Measurements from ENCODE around the gene MLXIP. TPM values are rescaled to one million over a fixed set of nuclear protein-coding genes. Genes with fewer than 3 reads are reported as not detected.

The MLXIP gene
- total RNA-seq, 4 donors from 2014 or later: 99.5 to 302 (median 151) TPM

DNA sequence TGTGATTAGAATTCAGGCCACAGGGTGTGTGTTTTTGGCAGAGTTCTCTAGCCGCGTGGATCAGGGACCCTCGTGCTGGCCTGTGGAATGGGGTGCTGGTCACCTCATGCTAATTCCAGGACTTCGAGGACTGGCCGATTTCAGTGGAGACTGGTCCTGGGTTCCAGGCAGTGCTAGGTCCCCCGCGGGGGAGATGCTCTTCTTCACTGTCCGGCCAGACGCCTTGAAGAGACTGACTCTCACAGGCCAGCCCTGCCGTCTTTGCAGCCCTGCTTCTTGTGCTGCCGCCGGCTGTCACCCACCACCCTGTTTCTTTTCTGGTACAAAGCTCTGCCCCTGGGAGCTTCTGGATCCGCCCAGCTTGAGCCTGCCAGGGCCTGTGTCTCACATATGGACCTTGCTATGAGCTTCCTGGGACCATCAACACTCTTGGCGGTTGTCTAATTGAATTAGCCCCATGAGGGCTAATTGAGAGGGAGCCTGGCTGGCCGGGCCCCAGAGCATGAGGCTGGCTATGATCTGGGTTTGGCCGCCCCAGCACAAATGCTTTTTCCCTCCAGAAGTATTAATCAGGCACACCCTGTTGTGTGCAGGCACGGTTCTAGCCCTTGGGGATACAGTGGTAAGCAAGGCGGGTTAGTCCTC, 8.2 kb downstream of the MLXIP start:
- intact Hi-C loops (cut with DNase I; ENCODE audit: low total_unique reads) (no loop called here), in situ Hi-C loops (cut with MboI; ENCODE audit: low pct_ligation_motif_present in 1 of 4, low pct_unique_long_range_greater_than_20kb in 1 of 4, low sequenced_read_pairs in 3 of 4) (no loop called here)
- 48 to 60% methylated on average over 1 to 13 of the region's 18 CpGs for WGBS, 2 donors (ENCODE audit: low coverage in 1 of 2)
- no peak for DNase-seq
- no peak for TF ChIP-seq POLR2AphosphoS5 (IDR thresholded peaks at IDR 0.05)
- TF ChIP-seq POLR2A (IDR thresholded peaks at IDR 0.05): no peak
- TF ChIP-seq, protein P1, sequence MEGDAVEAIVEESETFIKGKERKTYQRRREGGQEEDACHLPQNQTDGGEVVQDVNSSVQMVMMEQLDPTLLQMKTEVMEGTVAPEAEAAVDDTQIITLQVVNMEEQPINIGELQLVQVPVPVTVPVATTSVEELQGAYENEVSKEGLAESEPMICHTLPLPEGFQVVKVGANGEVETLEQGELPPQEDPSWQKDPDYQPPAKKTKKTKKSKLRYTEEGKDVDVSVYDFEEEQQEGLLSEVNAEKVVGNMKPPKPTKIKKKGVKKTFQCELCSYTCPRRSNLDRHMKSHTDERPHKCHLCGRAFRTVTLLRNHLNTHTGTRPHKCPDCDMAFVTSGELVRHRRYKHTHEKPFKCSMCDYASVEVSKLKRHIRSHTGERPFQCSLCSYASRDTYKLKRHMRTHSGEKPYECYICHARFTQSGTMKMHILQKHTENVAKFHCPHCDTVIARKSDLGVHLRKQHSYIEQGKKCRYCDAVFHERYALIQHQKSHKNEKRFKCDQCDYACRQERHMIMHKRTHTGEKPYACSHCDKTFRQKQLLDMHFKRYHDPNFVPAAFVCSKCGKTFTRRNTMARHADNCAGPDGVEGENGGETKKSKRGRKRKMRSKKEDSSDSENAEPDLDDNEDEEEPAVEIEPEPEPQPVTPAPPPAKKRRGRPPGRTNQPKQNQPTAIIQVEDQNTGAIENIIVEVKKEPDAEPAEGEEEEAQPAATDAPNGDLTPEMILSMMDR (IDR thresholded peaks at IDR 0.05): no peak
- TF ChIP-seq EP300 (IDR thresholded peaks at IDR 0.05; ENCODE audit: low read depth): no peak
- Histone ChIP-seq H3K4me3 (peak overlapping the region in 1 of 4 donors; percentile 1), H3K27me3 (no peaks in the 10 kb centered on the region), H3K9me3 (no peaks in the 10 kb centered on the region), H3K36me3 (no peaks in the 10 kb centered on the region), H3K4me1 (peaks cover 73 to 100% (median 96%) of the 10 kb centered on the region in 4 donors), H3K27ac (peak overlapping the region; percentile 71 to 95 (median 92))

DNA sequence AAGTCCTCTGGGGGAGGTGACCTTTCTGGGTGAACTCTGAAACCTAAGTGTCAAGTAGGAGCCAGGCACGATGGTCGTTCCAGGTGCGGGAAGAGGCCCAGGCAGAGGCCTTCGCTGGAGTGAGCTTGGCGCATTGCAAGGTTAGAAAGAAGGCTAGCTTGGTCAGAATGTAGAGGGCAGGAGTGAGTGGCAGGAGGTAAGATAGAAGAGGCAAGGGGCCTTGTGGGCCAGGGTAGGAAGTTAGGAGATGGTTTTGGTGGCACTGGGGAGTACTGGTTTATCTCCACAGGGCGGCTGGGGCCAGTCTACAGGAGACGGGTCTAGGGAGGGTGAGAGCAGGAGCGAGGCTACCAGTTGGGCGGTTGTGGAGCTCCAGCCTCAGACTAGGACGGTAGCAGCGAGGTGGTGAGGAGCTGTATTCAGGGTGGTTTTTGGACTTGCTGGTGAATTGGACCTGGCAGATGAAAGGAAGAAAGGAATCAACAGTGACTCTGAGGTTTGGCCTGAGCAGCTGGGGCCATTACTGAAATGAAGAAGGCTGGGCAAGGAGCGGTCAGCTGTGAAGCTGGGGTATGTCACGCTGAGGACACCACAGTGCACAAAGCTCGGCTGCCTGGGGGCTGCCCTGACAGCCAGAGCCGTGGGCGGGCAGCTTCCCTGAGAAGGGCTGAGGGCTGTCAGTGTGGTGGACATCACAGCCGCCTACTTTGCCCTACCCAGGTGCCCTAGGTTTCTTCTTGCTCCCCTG, 9.0 kb downstream of the MLXIP start:
- no peaks in the 10 kb centered on the region for H3K36me3 ChIP-seq
- H3K27me3 ChIP-seq: no peaks in the 10 kb centered on the region
- no peak overlapping the region for H3K4me3 ChIP-seq
- no peak for DNase-seq
- TF ChIP-seq, protein P1 (IDR thresholded peaks at IDR 0.05): peak in 1 of 5 experiments; percentile 13
- peak in 1 of 3 donors; percentile 4 for TF ChIP-seq POLR2AphosphoS5 (IDR thresholded peaks at IDR 0.05)
- TF ChIP-seq EP300 (IDR thresholded peaks at IDR 0.05; ENCODE audit: low read depth): no peak
- no peak for TF ChIP-seq POLR2A (IDR thresholded peaks at IDR 0.05)
- H3K9me3 ChIP-seq: no peaks in the 10 kb centered on the region
- H3K27ac ChIP-seq: peak overlapping the region; percentile 71 to 95 (median 92)
- 50 to 54% methylated on average over 2 to 17 of the region's 17 CpGs for WGBS, 2 donors (ENCODE audit: low coverage in 1 of 2)
- peaks cover 75 to 100% (median 96%) of the 10 kb centered on the region in 4 donors for H3K4me1 ChIP-seq
- in situ Hi-C loops (cut with MboI; ENCODE audit: low pct_ligation_motif_present in 1 of 4, low pct_unique_long_range_greater_than_20kb in 1 of 4, low sequenced_read_pairs in 3 of 4): no loop called here
- intact Hi-C loops (cut with DNase I; ENCODE audit: low total_unique reads): no loop called here

DNA sequence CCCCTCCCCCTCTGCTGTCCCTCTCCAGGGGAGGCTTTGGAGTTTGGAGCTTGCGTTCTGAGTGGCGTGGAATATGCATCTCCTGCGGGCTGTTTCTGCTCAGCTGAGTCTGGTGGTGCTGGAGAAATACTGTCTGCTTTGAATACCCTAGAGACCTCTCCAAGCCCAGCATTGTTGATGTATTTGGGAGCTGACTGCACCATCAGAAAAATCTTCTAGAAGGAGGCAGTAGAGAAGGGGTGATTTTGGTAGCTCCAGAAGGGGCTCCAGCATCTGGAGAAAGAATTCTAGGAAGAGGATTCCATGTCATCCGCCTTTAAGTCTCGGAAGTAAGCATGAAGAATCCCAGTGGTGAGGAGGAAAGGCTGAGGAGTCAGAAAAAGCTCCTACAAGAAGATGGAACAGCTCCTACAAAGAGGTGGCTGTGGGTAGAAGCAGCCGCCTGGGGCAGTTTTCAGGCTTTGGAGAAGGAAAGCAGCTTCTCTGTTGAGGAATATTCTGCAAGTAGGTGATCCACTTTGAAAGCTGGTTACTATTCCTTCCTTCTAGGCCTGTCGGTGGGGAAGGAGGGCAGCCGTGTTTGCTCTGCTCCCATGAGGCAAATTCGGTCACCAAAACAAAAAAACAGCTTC, 9.7 kb downstream of the MLXIP start:
- Histone ChIP-seq H3K27me3 (no peaks in the 10 kb centered on the region), H3K27ac (peak overlapping the region; percentile 71 to 95 (median 92)), H3K36me3 (no peaks in the 10 kb centered on the region), H3K9me3 (no peaks in the 10 kb centered on the region), H3K4me3 (no peak overlapping the region), H3K4me1 (peaks cover 74 to 94% (median 94%) of the 10 kb centered on the region in 4 donors)
- TF ChIP-seq EP300 (IDR thresholded peaks at IDR 0.05; ENCODE audit: low read depth) (no peak), POLR2AphosphoS5 (IDR thresholded peaks at IDR 0.05) (no peak), POLR2A (IDR thresholded peaks at IDR 0.05) (no peak)
- TF ChIP-seq, protein P1 (IDR thresholded peaks at IDR 0.05): no peak
- intact Hi-C loops (cut with DNase I; ENCODE audit: low total_unique reads) (no loop called here), in situ Hi-C loops (cut with MboI; ENCODE audit: low pct_ligation_motif_present in 1 of 4, low pct_unique_long_range_greater_than_20kb in 1 of 4, low sequenced_read_pairs in 3 of 4) (no loop called here)
- DNase-seq: no peak
- 44 to 50% methylated on average over 5 to 9 of the region's 9 CpGs for WGBS, 2 donors (ENCODE audit: low coverage in 1 of 2)

DNA sequence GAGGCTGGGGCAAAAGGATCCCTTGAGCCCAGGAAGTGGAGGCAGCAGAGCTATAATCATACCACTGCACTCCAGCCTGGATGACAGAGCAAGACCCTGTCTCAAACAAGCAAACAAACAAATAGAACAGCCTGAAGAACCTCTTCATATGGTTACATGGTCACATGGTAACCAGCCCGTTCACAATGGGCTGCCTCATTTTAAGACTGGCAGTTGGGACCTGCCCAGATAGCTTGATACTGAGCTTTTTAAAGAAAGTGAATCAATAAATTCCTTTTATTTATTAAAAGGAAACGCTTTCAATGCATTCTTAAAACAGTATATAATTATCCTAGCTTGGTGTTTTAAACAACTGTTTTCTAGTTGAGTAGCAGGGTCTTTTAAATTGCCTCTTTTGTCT, 10.5 kb downstream of the MLXIP start:
- TF ChIP-seq POLR2A (IDR thresholded peaks at IDR 0.05): no peak
- peak overlapping the region; percentile 71 to 95 (median 92) for H3K27ac ChIP-seq
- peaks cover 74 to 91% (median 86%) of the 10 kb centered on the region in 4 donors for H3K4me1 ChIP-seq
- no peaks in the 10 kb centered on the region for H3K36me3 ChIP-seq
- H3K27me3 ChIP-seq: no peaks in the 10 kb centered on the region
- WGBS, 2 donors (ENCODE audit: low coverage in 1 of 2): 14 to 32% methylated on average over 1 to 2 of the region's 2 CpGs
- H3K9me3 ChIP-seq: no peaks in the 10 kb centered on the region
- intact Hi-C loops (cut with DNase I; ENCODE audit: low total_unique reads): no loop called here
- in situ Hi-C loops (cut with MboI; ENCODE audit: low pct_ligation_motif_present in 1 of 4, low pct_unique_long_range_greater_than_20kb in 1 of 4, low sequenced_read_pairs in 3 of 4): no loop called here
- DNase-seq: no peak
- no peak overlapping the region for H3K4me3 ChIP-seq

Data from transverse colon (tissue), 4 donors.